Dedifferentiated amniotic fluid mesenchymal stem cell (primary cell): ENCODE data around the gene NUP88.

Experiments
- DNase-seq: peaks from one replicate; pipeline ENCODE4 v3.0.0-alpha.2; 2016; ENCODE audit errors: extremely low spot score

NUP88 gene

GRCh38 chr17:5355421-5356129 is 63.9 kb downstream of the NUP88 start:
- DNase-seq: peak; percentile 78

GRCh38 chr17:5354886-5355415 is 64.5 kb downstream of the NUP88 start:
- DNase-seq: no peak

GRCh38 chr17:5354310-5354709 is 65.2 kb downstream of the NUP88 start:
- no peak for DNase-seq

- no peak for DNase-seq
Measured at GRCh38 chr17:5352681-5353289, 66.7 kb downstream of the NUP88 start.

GRCh38 chr17:5344914-5345313 is 74.5 kb downstream of the NUP88 start:
- DNase-seq: no peak
